ENCODE measurements around the gene TNIK.

DNA sequence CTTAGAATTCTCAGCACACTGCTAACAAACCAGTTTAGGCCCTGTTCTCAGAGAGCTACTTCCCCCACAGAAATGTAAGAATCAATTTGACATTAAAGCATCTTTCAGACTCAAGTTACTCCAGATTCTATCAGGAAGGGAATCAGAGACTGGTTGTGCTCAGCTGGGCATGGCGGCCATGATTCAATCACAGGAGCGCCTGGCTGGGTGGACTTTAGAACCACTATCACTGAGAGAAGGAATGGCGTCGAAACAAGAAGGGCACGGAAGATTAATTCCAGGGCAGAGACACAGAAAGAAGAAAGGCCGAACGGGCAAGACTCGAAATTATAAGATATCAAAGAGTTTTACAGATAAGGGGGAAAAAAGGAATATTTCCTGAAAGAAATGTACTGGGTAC lies 6.2 kb downstream of the TNIK start:
- TF ChIP-seq, protein P1, sequence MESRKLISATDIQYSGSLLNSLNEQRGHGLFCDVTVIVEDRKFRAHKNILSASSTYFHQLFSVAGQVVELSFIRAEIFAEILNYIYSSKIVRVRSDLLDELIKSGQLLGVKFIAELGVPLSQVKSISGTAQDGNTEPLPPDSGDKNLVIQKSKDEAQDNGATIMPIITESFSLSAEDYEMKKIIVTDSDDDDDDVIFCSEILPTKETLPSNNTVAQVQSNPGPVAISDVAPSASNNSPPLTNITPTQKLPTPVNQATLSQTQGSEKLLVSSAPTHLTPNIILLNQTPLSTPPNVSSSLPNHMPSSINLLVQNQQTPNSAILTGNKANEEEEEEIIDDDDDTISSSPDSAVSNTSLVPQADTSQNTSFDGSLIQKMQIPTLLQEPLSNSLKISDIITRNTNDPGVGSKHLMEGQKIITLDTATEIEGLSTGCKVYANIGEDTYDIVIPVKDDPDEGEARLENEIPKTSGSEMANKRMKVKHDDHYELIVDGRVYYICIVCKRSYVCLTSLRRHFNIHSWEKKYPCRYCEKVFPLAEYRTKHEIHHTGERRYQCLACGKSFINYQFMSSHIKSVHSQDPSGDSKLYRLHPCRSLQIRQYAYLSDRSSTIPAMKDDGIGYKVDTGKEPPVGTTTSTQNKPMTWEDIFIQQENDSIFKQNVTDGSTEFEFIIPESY (IDR thresholded peaks at IDR 0.05; ENCODE audit: borderline replicate concordance, low read depth) = no peak
- TF ChIP-seq, protein P2, sequence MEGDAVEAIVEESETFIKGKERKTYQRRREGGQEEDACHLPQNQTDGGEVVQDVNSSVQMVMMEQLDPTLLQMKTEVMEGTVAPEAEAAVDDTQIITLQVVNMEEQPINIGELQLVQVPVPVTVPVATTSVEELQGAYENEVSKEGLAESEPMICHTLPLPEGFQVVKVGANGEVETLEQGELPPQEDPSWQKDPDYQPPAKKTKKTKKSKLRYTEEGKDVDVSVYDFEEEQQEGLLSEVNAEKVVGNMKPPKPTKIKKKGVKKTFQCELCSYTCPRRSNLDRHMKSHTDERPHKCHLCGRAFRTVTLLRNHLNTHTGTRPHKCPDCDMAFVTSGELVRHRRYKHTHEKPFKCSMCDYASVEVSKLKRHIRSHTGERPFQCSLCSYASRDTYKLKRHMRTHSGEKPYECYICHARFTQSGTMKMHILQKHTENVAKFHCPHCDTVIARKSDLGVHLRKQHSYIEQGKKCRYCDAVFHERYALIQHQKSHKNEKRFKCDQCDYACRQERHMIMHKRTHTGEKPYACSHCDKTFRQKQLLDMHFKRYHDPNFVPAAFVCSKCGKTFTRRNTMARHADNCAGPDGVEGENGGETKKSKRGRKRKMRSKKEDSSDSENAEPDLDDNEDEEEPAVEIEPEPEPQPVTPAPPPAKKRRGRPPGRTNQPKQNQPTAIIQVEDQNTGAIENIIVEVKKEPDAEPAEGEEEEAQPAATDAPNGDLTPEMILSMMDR (IDR thresholded peaks at IDR 0.05) = no peak
- no peak for TF ChIP-seq NRF1 (IDR thresholded peaks at IDR 0.05; ENCODE audit: low read depth, low read length)
- TF ChIP-seq POLR2AphosphoS5 (IDR thresholded peaks at IDR 0.05; ENCODE audit: low read depth, low read length) = no peak
- no peak for TF ChIP-seq FOSL2 (IDR thresholded peaks at IDR 0.05; ENCODE audit: borderline replicate concordance, low read depth)
- TF ChIP-seq RXRA (IDR thresholded peaks at IDR 0.05; ENCODE audit: borderline replicate concordance, low read depth) = no peak
- no peak for TF ChIP-seq EP300 (IDR thresholded peaks at IDR 0.05; ENCODE audit: borderline replicate concordance in 1 of 2, low read depth in 1 of 2, low read length in 1 of 2)
- TF ChIP-seq GABPA (IDR thresholded peaks at IDR 0.05; ENCODE audit: low read depth) = no peak
